ENCODE results near the gene CENPQ.

The CENPQ gene

GRCh38 chr6:49541936-49542335 lies 78.8 kb downstream of the CENPQ start:
- H2AFZ ChIP-seq (ENCODE audit: low read depth, low read length): no peak overlapping the region
- H3K79me2 ChIP-seq (ENCODE audit: insufficient read depth, low read length): no peaks in the 10 kb centered on the region
- no peak overlapping the region for H3K27ac ChIP-seq (ENCODE audit: low read length)
- H3K9me3 ChIP-seq (ENCODE audit: insufficient read depth, low read length, severe bottlenecking): no peaks in the 10 kb centered on the region
- no peaks in the 10 kb centered on the region for H3K4me1 ChIP-seq (ENCODE audit: insufficient read depth, low read length)
- H3K36me3 ChIP-seq (ENCODE audit: insufficient read depth, low read length): no peaks in the 10 kb centered on the region
- TF ChIP-seq EZH2 (IDR thresholded peaks at IDR 0.05; ENCODE audit: borderline replicate concordance, low read depth, low read length, severe bottlenecking) (no peak), CTCF (IDR thresholded peaks at IDR 0.05; ENCODE audit: borderline replicate concordance, extremely low read depth, low read length, poor library complexity, severe bottlenecking) (no peak)
- H3K9ac ChIP-seq (ENCODE audit: low read depth, low read length): no peak overlapping the region
- DNase-seq (no peak), ATAC-seq (ENCODE audit: insufficient read depth, low read depth) (no peak)
- H3K4me3 ChIP-seq (ENCODE audit: low read depth in 1 of 2, low read length in 2 of 2): no peak overlapping the region
- H3K27me3 ChIP-seq (ENCODE audit: insufficient read depth, low read length, poor library complexity): no peaks in the 10 kb centered on the region
- H3K4me2 ChIP-seq (ENCODE audit: insufficient read depth, low read length): no peak overlapping the region
- H4K20me1 ChIP-seq (ENCODE audit: insufficient read depth, low read length): no peaks in the 10 kb centered on the region

Measured in DND-41 (cell line).